Activated CD4-positive, CD25-positive, alpha-beta regulatory T cell treated with anti-CD3 and anti-CD28 coated beads, Interleukin-2, amount 50 U/mL, for 72 hours (primary cell): ENCODE data around the gene MKKS.
"Not testable (repeated sequence)": the region's sequence is repeated elsewhere in the genome, so short reads cannot be mapped to it uniquely, and the experiment has no call there.

Source experiments
- DNase-seq: peaks from one replicate; pipeline ENCODE4 v3.0.0; 2021

MKKS gene

DNA sequence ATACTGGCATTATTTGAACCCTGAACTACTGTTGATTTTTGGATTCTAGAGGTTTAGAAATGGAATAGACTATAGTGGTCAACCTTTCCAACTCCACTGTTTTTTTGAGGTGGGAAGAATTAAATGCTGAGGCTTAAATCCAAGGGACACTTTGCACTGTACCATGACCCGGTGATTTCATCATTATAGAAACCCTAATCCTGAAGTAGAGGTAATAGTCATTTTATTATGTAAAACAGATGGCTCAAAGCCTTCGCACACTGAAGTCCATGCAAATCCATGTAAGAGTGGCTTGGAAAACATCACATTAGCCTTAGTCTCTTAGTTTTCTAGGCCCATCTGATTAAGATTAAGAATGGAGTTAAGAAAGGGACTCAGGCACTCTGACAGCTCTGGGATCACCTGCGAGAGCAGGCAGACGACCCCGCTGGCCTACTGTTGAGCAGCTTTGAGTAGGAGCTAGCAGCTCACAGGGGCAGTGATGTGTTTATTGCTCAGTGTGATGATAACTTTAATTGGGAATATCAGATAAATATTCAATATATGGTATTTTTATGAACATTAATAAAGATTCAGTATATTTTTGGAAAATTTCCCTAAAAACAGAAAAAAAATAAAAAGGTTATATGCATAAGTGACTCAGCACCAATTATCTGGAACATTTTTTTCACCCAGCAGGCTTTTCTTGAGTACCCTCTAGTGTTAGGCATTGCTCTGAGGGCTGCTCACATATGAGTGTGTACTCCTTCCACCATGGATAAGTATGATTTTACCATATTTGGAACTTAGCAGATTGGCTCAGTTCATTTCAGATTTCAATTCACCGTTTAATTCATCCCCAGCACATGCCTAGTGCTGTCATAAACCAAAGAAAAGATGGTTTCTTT, 14.5 kb upstream of the MKKS start:
- no peak for DNase-seq

GRCh38 chr20:10447028-10447427, 13.0 kb upstream of the MKKS start:
- DNase-seq = no peak

- DNase-seq = no peak
Observed at GRCh38 chr20:10445758-10446157, 11.7 kb upstream of the MKKS start.

GRCh38 chr20:10443936-10444335, 9.9 kb upstream of the MKKS start:
- no peak for DNase-seq

DNA sequence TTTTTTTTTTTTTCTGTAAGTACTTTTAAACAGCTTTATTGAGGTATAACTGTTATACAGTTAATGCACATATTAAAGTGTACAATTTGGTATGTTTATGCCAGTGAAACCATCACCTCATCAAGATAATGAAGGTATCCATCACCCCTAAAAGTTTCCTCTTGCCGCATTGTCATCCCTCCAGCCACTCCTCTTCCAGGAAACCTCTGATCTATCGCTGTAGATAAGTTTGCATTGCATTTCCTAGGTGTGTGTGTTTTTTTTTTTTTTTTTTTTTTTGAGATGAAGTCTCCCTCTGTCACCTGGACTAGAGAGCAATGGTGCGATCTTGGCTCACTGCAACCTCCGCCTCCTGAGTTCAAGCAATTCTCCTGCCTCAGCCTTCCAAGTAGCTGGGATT, 4.2 kb upstream of the MKKS start:
- DNase-seq = no peak

GRCh38 chr20:10436053-10436699, 2.2 kb upstream of the MKKS start:
- no peak for DNase-seq

DNA sequence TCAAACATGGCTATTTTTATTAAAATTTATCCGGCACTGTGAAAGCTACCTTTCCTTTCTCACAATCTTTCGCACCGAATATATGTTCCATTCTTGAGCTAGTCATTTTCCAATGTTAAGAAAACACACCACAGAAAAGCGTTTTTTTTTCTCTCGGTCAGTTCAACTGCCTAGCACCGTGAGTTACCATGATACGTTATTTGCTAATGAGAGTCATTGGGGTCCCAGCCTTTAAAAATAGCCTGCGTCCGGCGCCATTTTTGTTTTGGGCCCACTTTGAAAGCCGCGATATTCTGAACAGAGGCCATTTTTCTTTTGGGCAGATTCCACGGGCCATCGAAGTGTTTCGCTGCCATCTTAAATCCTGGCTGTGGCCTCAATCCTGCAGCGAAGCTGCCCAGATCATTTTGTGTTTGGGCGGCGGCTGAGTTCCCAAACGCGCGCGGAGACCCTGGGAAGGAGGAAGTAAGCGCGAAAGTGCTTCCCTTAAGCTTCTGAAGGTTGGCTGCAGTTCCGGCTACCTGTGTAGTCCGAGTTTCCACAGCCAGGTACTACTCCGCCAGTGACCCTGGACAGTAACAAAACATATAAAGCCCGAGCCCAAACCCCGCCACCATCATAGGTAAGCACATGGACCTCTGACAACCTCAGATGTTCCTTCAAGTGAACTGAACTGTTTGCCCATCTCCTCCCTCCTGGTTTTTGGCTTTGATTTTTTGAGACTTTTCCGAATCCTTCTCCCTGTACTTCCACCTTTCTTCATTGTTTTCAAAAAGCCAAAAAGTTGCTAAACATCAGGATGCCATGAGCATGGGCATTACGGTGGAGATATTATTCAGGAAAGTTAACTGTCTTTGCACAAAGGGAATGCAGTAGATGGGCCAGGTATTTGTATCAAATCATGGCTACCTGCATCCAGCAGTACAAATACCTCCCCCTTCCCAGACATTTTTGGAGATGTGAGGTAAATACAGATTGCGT, 1.1 kb upstream of the MKKS start, which contains the start of gene SLX4IP:
SLX4IP (plus strand) TSS at position 474 of the 981 bp plus-strand sequence. CDS start 22,900 bp downstream, outside the sequence.
- peak; percentile 73 for DNase-seq

GRCh38 chr20:10434467-10434831, 427 bp upstream of the MKKS start:
- DNase-seq = peak; percentile 56

DNA sequence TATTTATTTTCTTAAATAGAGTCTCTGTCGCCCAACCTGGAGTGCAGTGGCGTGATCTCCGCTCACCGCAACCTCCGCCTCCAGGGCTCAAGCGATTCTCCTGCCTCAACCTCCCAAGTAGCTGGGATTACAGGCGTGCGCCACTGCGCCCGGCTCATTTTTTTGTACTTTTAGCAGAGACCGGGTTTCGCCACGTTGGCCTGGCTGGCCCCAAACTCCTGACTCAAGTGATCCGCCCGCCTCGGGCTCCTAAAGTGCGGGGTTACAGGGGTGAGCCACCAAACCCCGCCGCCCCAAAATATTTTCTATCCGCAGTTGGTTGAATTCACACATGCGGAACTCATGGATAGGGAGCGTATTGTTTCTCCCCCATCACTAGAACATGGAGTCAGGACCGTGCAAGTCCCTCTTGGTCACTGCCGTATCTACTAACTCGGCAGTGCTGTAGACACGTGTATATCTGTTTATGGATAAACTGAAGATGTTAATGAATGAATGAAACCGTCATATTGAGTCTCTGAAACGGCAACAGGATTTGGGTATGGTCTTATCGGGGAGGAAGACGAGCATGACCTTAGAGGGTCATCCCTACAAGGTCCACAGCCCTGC, 904 bp downstream of the MKKS start:
- DNase-seq = no peak

- DNase-seq = no peak
Observed at GRCh38 chr20:10432079-10432478, 1.9 kb downstream of the MKKS start.

GRCh38 chr20:10430704-10431103, 3.3 kb downstream of the MKKS start:
- DNase-seq = no peak

- DNase-seq = no peak
Observed at GRCh38 chr20:10430000-10430466, 4.0 kb downstream of the MKKS start.

- DNase-seq = no peak
Observed at GRCh38 chr20:10429443-10429981, 4.5 kb downstream of the MKKS start.

GRCh38 chr20:10428008-10428407, 6.0 kb downstream of the MKKS start:
- no peak for DNase-seq

GRCh38 chr20:10427060-10427692, 6.8 kb downstream of the MKKS start:
- peak; percentile 39 for DNase-seq

DNA sequence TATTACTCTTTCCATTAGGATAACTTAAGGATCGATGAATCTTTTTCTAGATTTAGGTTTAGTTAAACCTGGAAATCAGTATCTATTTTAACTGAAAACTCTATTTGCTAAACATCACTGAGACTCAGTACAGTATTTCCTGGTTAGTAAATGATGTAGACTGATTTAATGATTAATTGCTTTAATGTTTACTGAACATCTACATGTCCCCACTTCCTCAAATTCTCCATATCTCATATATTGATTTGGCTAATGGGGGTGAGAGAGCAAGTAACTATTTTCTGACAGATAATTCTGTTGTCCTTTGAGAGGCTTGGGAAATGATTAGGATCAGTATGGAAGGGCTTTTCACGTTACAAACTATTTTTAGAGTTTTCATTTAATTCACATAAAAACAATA, 10.3 kb downstream of the MKKS start:
- DNase-seq = no peak

DNA sequence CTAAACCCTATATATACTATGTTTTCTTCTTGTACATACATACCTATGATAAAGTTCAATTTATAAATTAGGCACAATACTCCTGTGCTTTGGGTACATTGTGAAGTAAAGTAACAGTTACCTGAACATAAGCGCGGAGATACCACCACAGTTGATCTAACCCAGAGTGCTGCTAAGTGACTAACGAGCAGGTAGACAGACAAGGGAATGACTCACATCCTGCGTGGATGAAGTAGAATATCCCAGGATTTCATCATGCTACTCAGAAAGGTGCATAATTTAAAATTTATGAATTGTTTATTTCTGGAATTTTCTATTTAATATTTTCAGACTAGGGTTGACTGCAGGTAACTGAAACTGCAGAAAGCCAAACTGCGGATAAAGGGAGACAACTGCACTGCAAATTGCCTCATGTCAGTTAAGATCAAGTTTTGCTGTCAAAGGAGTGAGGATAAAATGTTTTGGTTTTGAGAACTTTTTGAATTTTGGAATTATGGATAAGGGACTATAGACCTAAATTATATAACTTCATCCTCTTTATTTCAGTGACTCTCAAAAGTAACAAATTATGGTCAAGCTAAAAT, 14.4 kb downstream of the MKKS start:
- no peak for DNase-seq

- not testable (repeated sequence) for DNase-seq
Observed at GRCh38 chr20:10417218-10417617, 16.8 kb downstream of the MKKS start.

GRCh38 chr20:10415013-10415650, 18.9 kb downstream of the MKKS start:
- DNase-seq = no peak

DNA sequence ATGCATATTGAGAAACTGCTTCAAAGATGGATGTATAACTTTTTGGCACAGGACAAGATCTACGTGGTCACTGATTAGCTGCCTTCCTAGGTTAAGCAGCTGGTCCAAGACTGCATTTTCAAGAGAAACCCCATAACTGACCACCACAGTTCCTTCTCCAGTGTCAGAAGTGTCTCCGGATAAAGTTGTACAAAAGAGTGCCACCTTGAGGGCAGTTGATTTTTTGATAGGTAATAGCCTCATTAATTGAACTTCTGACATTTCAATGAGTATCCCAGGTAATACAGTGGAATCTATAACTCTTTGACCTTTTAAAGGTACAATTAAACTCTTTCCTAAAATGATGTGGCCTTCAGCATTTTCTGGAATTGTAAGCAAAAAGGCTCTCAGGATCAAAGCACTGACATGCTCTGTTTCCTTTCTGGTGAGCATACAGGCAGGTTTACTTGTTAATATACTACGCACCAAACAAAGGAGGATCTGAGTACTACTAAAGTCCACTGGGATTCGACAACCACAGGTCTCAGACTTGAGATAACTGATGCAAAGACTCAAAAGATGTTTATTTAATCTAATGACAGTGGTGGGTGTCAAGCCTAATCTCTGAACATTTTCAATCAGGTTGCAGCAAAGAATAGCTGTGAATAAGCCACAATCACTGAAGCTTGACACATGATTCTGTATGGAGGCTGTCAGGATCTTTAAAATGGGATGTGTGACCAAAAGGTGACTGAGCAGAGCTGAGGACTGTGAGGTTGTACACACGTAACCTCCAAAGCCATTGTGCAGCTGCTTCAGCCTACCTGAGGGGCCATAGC, 21.2 kb downstream of the MKKS start:
- DNase-seq = no peak
